GM10266 (cell line): ENCODE results near the gene FBXO2.
"Not testable (repeated sequence)": the region's sequence is repeated elsewhere in the genome, so short reads cannot be mapped to it uniquely, and the experiment has no call there.

Source experiments
- DNase-seq: peaks from one replicate; pipeline ENCODE4 v3.0.0; 2012; ENCODE audit errors: extremely low spot score
- TF ChIP-seq, protein P1 (sequence below): IDR thresholded peaks from 2 replicates; pipeline ENCODE4 v1.5.1; 2012; ENCODE audit warnings: mild to moderate bottlenecking, low read depth; ENCODE audit not compliant: control insufficient read depth, insufficient read depth; ENCODE audit errors: missing control alignments

The FBXO2 gene

DNA sequence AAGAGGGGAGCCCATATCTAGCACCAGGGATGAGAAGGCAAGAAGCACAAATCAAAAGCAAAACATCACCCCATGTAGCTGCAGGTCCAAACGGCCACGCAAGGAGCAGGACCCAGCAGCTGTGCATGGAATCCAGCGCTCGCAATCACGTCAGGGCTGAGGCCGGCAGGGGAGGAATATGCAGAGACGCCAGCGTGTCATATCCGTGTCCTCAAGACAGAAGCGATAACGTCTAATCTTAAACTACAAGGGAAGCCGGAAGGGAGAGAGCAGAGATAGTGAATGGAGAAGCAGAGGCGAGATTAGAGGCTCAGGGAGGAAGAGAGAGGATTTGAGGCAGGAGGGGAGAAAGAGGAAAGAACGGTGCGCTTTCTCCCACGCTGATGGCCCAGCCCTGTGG is 39.1 kb downstream of the FBXO2 start:
- TF ChIP-seq, protein P1, sequence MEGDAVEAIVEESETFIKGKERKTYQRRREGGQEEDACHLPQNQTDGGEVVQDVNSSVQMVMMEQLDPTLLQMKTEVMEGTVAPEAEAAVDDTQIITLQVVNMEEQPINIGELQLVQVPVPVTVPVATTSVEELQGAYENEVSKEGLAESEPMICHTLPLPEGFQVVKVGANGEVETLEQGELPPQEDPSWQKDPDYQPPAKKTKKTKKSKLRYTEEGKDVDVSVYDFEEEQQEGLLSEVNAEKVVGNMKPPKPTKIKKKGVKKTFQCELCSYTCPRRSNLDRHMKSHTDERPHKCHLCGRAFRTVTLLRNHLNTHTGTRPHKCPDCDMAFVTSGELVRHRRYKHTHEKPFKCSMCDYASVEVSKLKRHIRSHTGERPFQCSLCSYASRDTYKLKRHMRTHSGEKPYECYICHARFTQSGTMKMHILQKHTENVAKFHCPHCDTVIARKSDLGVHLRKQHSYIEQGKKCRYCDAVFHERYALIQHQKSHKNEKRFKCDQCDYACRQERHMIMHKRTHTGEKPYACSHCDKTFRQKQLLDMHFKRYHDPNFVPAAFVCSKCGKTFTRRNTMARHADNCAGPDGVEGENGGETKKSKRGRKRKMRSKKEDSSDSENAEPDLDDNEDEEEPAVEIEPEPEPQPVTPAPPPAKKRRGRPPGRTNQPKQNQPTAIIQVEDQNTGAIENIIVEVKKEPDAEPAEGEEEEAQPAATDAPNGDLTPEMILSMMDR, result no peak
- DNase-seq, result no peak

DNA sequence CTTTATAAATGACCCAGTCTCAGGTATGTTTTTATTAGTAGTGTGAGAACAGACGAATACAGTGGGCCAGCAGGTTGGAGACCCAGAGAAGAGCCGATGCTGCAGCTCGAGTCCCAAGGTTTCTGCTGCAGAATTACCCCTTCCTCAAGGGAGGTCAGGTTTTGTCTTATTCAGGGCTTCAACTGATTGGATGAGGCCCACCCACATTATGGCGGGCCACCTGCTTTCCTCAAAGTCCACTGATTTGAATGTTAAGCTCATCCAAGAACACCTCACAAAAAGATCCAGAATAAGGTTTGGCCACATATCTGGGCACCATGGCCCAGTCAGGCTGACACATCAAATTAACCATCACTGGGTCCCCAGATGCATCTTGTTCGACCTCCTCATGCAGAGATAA is 40.9 kb downstream of the FBXO2 start:
- DNase-seq, result no peak
- TF ChIP-seq, protein P1, result no peak

DNA sequence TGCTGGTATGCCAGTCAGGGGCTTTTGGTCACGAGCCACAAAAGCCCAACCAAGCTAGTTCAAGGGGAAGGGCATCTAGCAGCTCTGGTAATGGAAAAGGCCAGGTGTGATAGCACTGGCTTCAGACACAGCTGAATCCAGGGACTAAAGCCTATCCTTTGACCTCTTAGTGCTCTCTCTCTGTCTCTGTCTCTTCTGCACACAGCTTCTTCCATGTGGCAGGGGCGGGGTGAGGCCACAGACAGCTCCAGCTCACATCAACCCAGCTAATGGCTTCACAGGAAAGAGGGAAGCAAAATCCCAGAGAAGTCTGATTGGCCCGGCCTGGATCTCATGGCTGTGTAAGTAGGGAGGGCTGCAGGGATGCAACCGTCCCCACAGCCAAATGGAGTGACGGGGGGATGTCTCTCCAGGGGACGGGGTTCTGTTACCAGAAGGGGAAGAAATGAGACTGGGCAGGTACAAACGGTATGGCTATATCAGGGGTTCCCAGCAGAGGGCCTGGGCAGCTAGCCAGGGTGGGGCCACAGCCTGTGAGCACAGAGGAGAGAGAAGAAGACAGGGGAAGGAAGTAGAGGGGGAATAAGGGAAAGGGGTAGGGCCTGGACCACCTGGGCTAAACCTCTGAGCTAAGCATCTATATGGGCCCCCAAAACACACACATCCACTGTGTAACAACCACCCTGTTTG is 42.4 kb downstream of the FBXO2 start:
- no peak for DNase-seq
- TF ChIP-seq, protein P1, result no peak

DNA sequence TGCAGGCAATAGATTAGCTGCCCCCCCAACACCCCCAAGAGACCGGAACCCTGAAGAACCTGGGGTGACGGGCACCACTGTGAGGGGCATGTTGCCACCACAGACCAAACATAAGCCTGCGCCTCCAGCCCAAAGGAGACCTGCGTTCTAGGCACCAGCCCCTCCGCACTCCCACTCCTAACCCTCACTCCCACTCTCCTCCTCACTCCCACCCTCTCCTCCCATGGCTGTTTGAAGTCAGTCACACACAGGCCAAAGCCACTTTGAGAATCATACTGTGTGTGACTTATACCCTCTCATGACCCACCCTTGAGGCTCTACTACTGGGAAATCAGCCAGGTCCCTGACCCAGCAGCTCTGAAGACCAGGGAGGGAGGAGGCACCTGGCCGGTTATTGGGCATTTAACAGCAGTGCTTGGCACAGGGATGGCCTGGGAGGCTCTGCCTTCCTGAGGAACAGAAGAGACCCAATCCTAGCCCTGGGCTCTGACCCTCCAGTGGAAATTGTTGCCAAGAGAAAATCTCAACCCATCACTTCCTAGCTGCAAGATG is 43.5 kb downstream of the FBXO2 start:
- DNase-seq, result no peak
- TF ChIP-seq, protein P1, result no peak

DNA sequence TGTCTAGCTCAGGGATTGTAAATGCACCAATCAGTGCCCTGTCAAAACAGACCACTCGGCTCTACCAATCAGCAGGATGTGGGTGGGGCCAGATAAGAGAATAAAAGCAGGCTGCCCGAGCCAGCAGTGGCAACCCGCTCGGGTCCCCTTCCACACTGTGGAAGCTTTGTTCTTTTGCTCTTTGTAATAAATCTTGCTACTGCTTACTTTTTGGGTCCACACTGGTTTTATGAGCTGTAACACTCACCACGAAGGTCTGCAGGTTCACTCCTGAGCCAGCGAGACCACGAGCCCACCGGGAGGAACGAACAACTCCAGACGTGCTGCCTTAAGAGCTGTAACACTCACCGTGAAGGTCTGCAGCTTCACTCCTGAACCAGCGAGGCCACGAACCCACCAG is 44.9 kb downstream of the FBXO2 start:
- DNase-seq, result not testable (repeated sequence)

DNA sequence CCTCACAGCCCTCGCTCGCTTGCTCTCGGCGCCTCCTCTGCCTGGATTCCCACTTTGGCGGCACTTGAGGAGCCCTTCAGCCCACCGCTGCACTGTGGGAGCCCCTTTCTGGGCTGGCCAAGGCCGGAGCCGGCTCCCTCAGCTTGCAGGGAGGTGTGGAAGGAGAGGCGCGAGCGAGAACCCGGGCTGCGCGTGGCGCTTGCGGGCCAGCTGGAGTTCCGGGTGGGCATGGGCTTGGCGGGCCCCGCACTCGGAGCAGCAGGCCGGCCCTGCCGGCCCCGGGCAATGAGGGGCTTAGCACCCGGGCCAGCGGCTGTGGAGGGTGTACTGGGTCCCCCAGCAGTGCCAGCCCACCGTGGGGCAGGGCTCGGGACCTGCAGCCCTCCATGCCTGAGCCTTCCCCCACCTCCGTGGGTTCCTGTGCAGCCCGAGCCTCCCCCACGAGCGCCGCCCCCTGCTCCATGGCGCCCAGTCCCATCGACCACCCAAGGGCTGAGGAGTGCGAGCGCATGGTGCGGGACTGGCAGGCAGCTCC is 45.6 kb downstream of the FBXO2 start:
- DNase-seq, result not testable (repeated sequence)

DNA sequence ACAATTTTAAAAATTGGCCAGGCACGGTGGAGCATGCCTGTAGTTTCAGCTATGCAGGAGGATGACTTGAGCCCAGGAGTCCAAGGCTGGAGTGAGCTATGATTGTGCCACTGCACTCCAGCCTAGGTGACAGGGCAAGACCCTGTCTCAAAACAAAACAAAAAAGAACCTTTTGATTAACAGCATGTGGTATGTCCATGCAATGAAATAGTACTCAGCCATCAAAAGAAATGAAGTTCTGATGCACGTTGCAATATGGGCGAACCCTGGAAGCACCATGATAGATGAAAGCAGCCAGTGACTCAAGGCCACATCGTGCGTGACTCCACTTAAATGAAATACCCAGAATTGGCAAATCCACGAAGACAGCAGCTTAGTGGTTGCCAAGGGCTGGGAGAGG is 47.5 kb downstream of the FBXO2 start:
- no peak for DNase-seq
- TF ChIP-seq, protein P1, result no peak

DNA sequence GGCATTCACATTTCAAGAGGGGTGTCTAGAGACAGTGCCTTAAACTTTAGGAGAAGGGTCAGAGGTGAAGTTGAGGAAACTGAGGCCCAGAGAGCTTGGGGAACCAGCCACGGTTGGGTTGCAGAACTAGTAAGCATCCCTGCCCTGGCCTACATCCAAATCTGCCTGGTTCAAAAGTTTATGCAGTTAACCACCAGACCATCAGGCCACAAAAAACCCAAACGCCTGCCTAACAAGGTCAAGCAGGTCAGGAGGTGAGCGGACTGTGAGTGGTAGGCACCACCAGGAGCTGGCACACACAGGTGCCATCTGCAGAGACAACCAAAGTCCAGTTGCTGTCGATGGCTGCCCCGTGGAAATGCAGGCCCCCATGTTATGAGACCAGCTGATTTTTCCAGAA is 51.2 kb downstream of the FBXO2 start:
- no peak for DNase-seq

More for the DNA sequence above, 51.2 kb downstream of the FBXO2 start:
- TF ChIP-seq, protein P1, result no peak
